GM10266 (cell line): ENCODE results near the gene PACS1.
A peak's percentile ranks its signal among the peaks of the same experiment; 100 is the strongest.

Source experiments
- DNase-seq: peaks from one replicate; pipeline ENCODE4 v3.0.0; 2012; ENCODE audit errors: extremely low spot score
- TF ChIP-seq, protein P1 (sequence below): IDR thresholded peaks from 2 replicates; pipeline ENCODE4 v1.5.1; 2012; ENCODE audit warnings: mild to moderate bottlenecking, low read depth; ENCODE audit not compliant: control insufficient read depth, insufficient read depth; ENCODE audit errors: missing control alignments

The PACS1 gene

GRCh38 chr11:66070604-66071380 is 720 bp downstream of the PACS1 start:
- DNase-seq, result peak; percentile 61

GRCh38 chr11:66071381-66071801 is 1.3 kb downstream of the PACS1 start:
- DNase-seq, result peak; percentile 37
- TF ChIP-seq, protein P1, sequence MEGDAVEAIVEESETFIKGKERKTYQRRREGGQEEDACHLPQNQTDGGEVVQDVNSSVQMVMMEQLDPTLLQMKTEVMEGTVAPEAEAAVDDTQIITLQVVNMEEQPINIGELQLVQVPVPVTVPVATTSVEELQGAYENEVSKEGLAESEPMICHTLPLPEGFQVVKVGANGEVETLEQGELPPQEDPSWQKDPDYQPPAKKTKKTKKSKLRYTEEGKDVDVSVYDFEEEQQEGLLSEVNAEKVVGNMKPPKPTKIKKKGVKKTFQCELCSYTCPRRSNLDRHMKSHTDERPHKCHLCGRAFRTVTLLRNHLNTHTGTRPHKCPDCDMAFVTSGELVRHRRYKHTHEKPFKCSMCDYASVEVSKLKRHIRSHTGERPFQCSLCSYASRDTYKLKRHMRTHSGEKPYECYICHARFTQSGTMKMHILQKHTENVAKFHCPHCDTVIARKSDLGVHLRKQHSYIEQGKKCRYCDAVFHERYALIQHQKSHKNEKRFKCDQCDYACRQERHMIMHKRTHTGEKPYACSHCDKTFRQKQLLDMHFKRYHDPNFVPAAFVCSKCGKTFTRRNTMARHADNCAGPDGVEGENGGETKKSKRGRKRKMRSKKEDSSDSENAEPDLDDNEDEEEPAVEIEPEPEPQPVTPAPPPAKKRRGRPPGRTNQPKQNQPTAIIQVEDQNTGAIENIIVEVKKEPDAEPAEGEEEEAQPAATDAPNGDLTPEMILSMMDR, result no peak

More at GRCh38 chr11:66070604-66071380, 720 bp downstream of the PACS1 start:
- TF ChIP-seq, protein P1, result no peak

- TF ChIP-seq, protein P1, result no peak
- no peak for DNase-seq
Observed at GRCh38 chr11:66072081-66072480, 2.0 kb downstream of the PACS1 start.

- DNase-seq, result no peak
- TF ChIP-seq, protein P1, result no peak
Observed at GRCh38 chr11:66072518-66072917, 2.4 kb downstream of the PACS1 start.

GRCh38 chr11:66073669-66074068 is 3.6 kb downstream of the PACS1 start:
- TF ChIP-seq, protein P1, result no peak

DNA sequence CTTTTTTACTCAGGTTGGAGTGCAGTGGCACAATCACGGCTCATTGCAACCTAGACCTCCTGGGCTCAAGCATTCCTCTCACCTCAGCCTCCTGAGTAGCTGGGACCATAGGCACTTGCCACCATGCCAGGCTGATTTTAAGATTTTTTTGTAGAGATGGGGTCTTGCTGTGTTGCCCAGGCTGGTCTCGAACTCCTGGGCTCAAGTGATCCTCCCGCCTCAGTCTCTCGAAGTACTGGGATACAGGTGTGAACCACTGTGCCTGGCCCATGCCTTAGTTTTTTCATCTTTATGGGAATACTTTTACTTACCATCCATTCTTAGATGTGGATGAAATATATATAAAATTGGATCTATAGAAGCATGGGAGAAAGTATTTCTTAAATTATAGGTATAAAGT is 5.2 kb downstream of the PACS1 start:
- DNase-seq, result no peak
- TF ChIP-seq, protein P1, result no peak

More at GRCh38 chr11:66073669-66074068, 3.6 kb downstream of the PACS1 start:
- DNase-seq, result no peak

DNA sequence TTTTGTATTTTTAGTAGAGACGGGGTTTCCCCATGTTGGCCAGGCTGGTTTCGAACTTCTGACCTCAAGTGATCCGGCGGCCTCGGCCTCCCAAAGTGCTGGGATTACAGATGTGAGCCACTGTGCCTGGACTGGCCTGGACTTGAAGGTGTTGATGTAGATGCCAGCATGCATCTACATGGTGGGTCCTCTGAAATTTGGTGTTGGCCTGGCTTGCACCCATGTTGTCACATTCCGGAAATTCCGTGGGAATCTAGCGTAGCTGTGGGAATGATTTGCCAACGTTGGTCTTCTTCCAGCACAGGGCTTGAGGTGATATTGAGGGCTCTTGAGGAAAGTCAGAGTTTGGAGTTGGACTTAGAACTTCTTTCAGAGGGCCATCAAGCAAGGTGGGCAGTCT is 6.5 kb downstream of the PACS1 start:
- no peak for DNase-seq
- TF ChIP-seq, protein P1, result no peak
